CD4-positive, alpha-beta T cell (primary cell): ENCODE data around the gene ABCC9. TPM values are rescaled to one million over a fixed set of nuclear protein-coding genes. Genes with fewer than 3 reads are reported as not detected.

ENCODE experiments used
- ATAC-seq: fragments of 200-7000 bp; cut with Tn5 transposase; one replicate; pipeline ENCODE4 v1.10.0; 2022; ENCODE audit warnings: mild to moderate bottlenecking; ENCODE audit not compliant: poor library complexity
- CTCF ChIA-PET: fragments of 350-600 bp; sonication (Branson Sonifier 250); formaldehyde crosslinking; loops from one replicate; lab custom pipeline; 2021; ENCODE audit warnings: antibody characterized with exemption, inconsistent platforms; lab: Charles Lee
- POLR2A ChIA-PET: fragments of 350-600 bp; sonication (Branson Sonifier 250); formaldehyde crosslinking; loops from one replicate; lab custom pipeline; 2021; ENCODE audit warnings: antibody characterized with exemption, inconsistent platforms; lab: Charles Lee
- DNase-seq, 14 experiments: peaks; one replicate each; pipeline ENCODE4 v3.0.0-alpha.2; 2013 to 2020; ENCODE audit warnings: mixed read lengths in 2 of 14
- H3K27ac ChIP-seq, 2 donors: one replicate each; pipeline versions ENCODE4 v1.5.1 to v1.7.0; 2013; ENCODE audit warnings: low read length in 2 of 2, low read depth in 1 of 2, mild to moderate bottlenecking in 1 of 2
- H3K27me3 ChIP-seq, 2 experiments: 1 replicate in 1 of 2; 2 replicates in 1 of 2; pipeline versions ENCODE4 v1.6.1 to v1.7.0; 2013; ENCODE audit warnings: low read length in 2 of 2, control low read depth in 1 of 2, mild to moderate bottlenecking in 1 of 2, moderate library complexity in 1 of 2; ENCODE audit not compliant: insufficient read depth in 2 of 2, control insufficient read depth in 1 of 2
- H3K36me3 ChIP-seq: one replicate; pipeline ENCODE4 v1.6.1; 2013; ENCODE audit warnings: low read length, control low read depth; ENCODE audit not compliant: insufficient read depth
- H3K4me1 ChIP-seq: one replicate; pipeline ENCODE4 v1.6.1; 2013; ENCODE audit warnings: low read length, control low read depth; ENCODE audit not compliant: insufficient read depth
- H3K4me3 ChIP-seq: one replicate; pipeline ENCODE4 v1.5.1; 2013; ENCODE audit warnings: mild to moderate bottlenecking, low read length, moderate library complexity
- H3K9me3 ChIP-seq, 2 experiments: 1 replicate in 1 of 2; 2 replicates in 1 of 2; pipeline versions ENCODE4 v1.6.1 to v1.7.0; 2013; ENCODE audit warnings: low read length in 2 of 2, mild to moderate bottlenecking in 2 of 2, control low read depth in 1 of 2, moderate library complexity in 1 of 2; ENCODE audit not compliant: control insufficient read depth in 1 of 2, insufficient read depth in 1 of 2
- H3K27ac Mint-ChIP-seq: one replicate; pipeline ENCODE4 v1.8.0; 2020; ENCODE audit warnings: mixed read lengths
- H3K27me3 Mint-ChIP-seq: one replicate; pipeline ENCODE4 v1.8.0; 2021; ENCODE audit warnings: mixed read lengths
- H3K36me3 Mint-ChIP-seq: one replicate; pipeline ENCODE4 v1.8.0; 2021; ENCODE audit warnings: low read depth, mixed read lengths
- H3K4me1 Mint-ChIP-seq: one replicate; pipeline ENCODE4 v1.8.0; 2021; ENCODE audit warnings: low read depth, mixed read lengths
- H3K4me3 Mint-ChIP-seq: one replicate; pipeline ENCODE4 v1.8.0; 2020; ENCODE audit warnings: mild to moderate bottlenecking, mixed read lengths
- H3K9me3 Mint-ChIP-seq: one replicate; pipeline ENCODE4 v1.8.0; 2020; ENCODE audit warnings: mixed read lengths
- intact Hi-C, 2 experiments: fragments of 100-400 bp; cut with DNase I in 1 of 2; cut with micrococcal nuclease in 1 of 2; formaldehyde crosslinking; loops; one replicate each; pipeline versions ENCODE4 v1.15.1 to v1.9.0; 2023 to 2025; cut with DNase I, micrococcal nuclease
- total RNA-seq, 174 experiments: library from RNA in 2 of 174; stranded (reverse) in 2 of 174; gene quantifications; one replicate each; pipeline ENCODE4 v1.2.3 and lab custom pipeline; 2021 to 2026
- TF ChIP-seq, protein P1 (sequence below): fragments of 200-600 bp; IDR thresholded peaks from one replicate; pipeline ENCODE4 v1.8.0; 2022; ENCODE audit warnings: antibody characterized with exemption, mild to moderate bottlenecking

The ABCC9 gene
- total RNA-seq, 2 experiments from 2014 or later: not detected

DNA sequence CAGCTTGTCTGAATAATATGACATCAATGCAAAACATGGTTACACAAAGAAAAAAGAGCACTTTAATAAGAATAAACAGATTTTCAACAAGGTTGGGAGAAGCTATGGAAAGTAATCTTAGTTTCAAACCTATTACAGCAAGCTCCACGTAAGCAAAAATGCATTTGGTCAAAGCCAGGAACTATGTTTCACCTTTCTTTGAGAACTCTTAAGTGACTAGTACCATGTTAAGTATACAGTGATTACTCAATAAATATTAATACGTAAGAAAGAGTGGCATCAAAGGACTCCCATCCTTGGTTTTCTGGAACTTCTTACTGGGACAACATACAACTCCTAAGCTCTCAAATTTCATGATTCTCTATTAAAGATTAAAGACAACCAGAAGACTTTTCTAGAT lies 80.7 kb downstream of the ABCC9 start:
- POLR2A ChIA-PET: no interaction called here
- TF ChIP-seq, protein P1, sequence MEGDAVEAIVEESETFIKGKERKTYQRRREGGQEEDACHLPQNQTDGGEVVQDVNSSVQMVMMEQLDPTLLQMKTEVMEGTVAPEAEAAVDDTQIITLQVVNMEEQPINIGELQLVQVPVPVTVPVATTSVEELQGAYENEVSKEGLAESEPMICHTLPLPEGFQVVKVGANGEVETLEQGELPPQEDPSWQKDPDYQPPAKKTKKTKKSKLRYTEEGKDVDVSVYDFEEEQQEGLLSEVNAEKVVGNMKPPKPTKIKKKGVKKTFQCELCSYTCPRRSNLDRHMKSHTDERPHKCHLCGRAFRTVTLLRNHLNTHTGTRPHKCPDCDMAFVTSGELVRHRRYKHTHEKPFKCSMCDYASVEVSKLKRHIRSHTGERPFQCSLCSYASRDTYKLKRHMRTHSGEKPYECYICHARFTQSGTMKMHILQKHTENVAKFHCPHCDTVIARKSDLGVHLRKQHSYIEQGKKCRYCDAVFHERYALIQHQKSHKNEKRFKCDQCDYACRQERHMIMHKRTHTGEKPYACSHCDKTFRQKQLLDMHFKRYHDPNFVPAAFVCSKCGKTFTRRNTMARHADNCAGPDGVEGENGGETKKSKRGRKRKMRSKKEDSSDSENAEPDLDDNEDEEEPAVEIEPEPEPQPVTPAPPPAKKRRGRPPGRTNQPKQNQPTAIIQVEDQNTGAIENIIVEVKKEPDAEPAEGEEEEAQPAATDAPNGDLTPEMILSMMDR: no peak

DNA sequence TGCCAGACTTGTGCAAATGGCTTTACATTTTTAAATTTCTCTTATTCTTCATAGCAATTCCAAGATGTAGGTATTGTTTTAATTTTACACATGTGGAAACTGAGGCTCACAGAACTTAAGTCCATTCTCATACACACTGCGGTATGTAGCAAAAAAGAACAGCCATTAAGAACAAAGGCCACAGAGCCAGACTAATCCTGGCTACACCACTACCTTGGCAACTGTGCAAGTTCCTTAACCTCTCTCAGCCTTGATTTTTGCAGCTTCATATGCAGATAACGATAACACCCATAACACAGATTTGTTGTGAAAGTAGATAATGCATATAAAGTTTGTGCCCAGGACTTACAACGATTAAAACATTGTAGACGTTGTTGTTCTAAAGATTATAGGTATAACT lies 81.1 kb downstream of the ABCC9 start:
- no peaks in the 10 kb centered on the region for H3K4me1 Mint-ChIP-seq
- H3K4me3 Mint-ChIP-seq: no peak overlapping the region
- H3K4me3 ChIP-seq: no peak overlapping the region
- H3K9me3 Mint-ChIP-seq: no peaks in the 10 kb centered on the region
- no peaks in the 10 kb centered on the region for H3K36me3 Mint-ChIP-seq
- no peaks in the 10 kb centered on the region for H3K4me1 ChIP-seq
- H3K36me3 ChIP-seq: no peaks in the 10 kb centered on the region
- H3K27me3 ChIP-seq: no peaks in the 10 kb centered on the region
- POLR2A ChIA-PET: no interaction called here
- ATAC-seq: no peak
- CTCF ChIA-PET: no interaction called here
- intact Hi-C loops: no loop called here
- no peak overlapping the region for H3K27ac Mint-ChIP-seq
- H3K27me3 Mint-ChIP-seq: no peaks in the 10 kb centered on the region
- H3K9me3 ChIP-seq: no peaks in the 10 kb centered on the region
- TF ChIP-seq, protein P1: no peak
- DNase-seq: no peak
- no peak overlapping the region for H3K27ac ChIP-seq

More for the DNA sequence above, 80.7 kb downstream of the ABCC9 start:
- Mint-ChIP-seq H3K4me3 (no peak overlapping the region), H3K27ac (no peak overlapping the region), H3K9me3 (no peaks in the 10 kb centered on the region), H3K27me3 (peaks cover 4% of the 10 kb centered on the region), H3K4me1 (no peaks in the 10 kb centered on the region), H3K36me3 (no peaks in the 10 kb centered on the region)
- no peak overlapping the region for H3K27ac ChIP-seq
- ATAC-seq: no peak
- CTCF ChIA-PET: no interaction called here
- no peaks in the 10 kb centered on the region for H3K4me1 ChIP-seq
- DNase-seq: no peak
- intact Hi-C loops: no loop called here
- no peaks in the 10 kb centered on the region for H3K9me3 ChIP-seq
- no peaks in the 10 kb centered on the region for H3K27me3 ChIP-seq
- no peak overlapping the region for H3K4me3 ChIP-seq
- H3K36me3 ChIP-seq: no peaks in the 10 kb centered on the region

DNA sequence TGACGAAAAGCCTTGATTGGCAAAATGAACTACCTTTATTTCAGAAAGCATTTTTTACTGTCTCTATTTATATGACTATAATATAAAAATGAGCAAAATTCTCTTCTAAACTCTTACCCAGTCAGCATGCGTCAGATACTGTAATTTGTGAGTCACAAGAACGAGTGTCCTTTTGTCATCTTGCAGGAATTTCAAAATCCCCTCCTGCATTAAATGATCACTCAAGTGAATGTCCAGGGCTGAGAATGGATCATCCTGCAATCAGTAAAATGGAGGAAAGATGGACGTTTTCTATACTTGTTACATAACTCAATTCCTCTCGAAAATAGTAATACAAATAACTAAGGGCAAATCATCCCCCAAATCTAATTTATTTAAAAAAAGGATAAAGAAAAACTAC lies 89.0 kb downstream of the ABCC9 start:
- H3K36me3 Mint-ChIP-seq: no peaks in the 10 kb centered on the region
- H3K27me3 Mint-ChIP-seq: peaks cover 18% of the 10 kb centered on the region
- Histone ChIP-seq H3K9me3 (no peaks in the 10 kb centered on the region), H3K27me3 (no peaks in the 10 kb centered on the region), H3K4me1 (no peaks in the 10 kb centered on the region), H3K36me3 (no peaks in the 10 kb centered on the region), H3K27ac (no peak overlapping the region), H3K4me3 (no peak overlapping the region)
- H3K4me3 Mint-ChIP-seq: no peak overlapping the region
- ChIA-PET POLR2A (no interaction called here), CTCF (no interaction called here)
- H3K9me3 Mint-ChIP-seq: no peaks in the 10 kb centered on the region
- ATAC-seq (no peak), DNase-seq (no peak)
- H3K4me1 Mint-ChIP-seq: no peaks in the 10 kb centered on the region
- no peak overlapping the region for H3K27ac Mint-ChIP-seq
- TF ChIP-seq, protein P1: no peak
- intact Hi-C loops: no loop called here
